Parathyroid adenoma (tissue), 2 donors: ENCODE results near the gene ITPR3.

Experiments used
- H2AFZ ChIP-seq: fragments of 300-600 bp; sonication (generic); one replicate; pipeline ENCODE4 v1.7.0; 2017; ENCODE audit warnings: antibody characterized with exemption, mild to moderate bottlenecking
- H3K27ac ChIP-seq: fragments of 300-600 bp; sonication (generic); one replicate; pipeline ENCODE4 v1.7.0; 2017
- H3K27me3 ChIP-seq: fragments of 300-600 bp; sonication (generic); one replicate; pipeline ENCODE4 v1.7.0; 2017; ENCODE audit warnings: low read length; ENCODE audit not compliant: control insufficient read depth, insufficient read depth
- H3K36me3 ChIP-seq: fragments of 300-600 bp; sonication (generic); one replicate; pipeline ENCODE4 v1.7.0; 2017; ENCODE audit warnings: low read length; ENCODE audit not compliant: control insufficient read depth, insufficient read depth
- H3K4me1 ChIP-seq: fragments of 300-600 bp; sonication (generic); one replicate; pipeline ENCODE4 v1.7.0; 2017; ENCODE audit warnings: control low read depth
- H3K4me2 ChIP-seq: fragments of 300-600 bp; sonication (generic); one replicate; pipeline ENCODE4 v1.7.0; 2017; ENCODE audit warnings: low read length
- H3K4me3 ChIP-seq: fragments of 300-600 bp; sonication (generic); one replicate; pipeline ENCODE4 v1.7.0; 2017; ENCODE audit warnings: low read depth, low read length
- H3K79me2 ChIP-seq: fragments of 300-600 bp; sonication (generic); one replicate; pipeline ENCODE4 v1.7.0; 2017; ENCODE audit warnings: control low read depth
- H3K9ac ChIP-seq: fragments of 300-600 bp; sonication (generic); one replicate; pipeline ENCODE4 v1.7.0; 2017; ENCODE audit warnings: mild to moderate bottlenecking
- H3K9me3 ChIP-seq: fragments of 300-600 bp; sonication (generic); one replicate; pipeline ENCODE4 v1.7.0; 2017; ENCODE audit warnings: low read length; ENCODE audit not compliant: control insufficient read depth
- CTCF ChIP-seq: fragments of 300-600 bp; sonication (generic); IDR thresholded peaks from one replicate; pipeline ENCODE4 v1.7.0; 2017; ENCODE audit warnings: antibody characterized with exemption, mild to moderate bottlenecking
- donor health status: primary hyperparathyroidism.

Gene ITPR3

GRCh38 chr6:33693186-33694105, 72.3 kb downstream of the ITPR3 start:
- H3K9ac ChIP-seq = no peak overlapping the region
- no peak overlapping the region for H3K4me3 ChIP-seq
- no peak overlapping the region for H3K27ac ChIP-seq
- H3K9me3 ChIP-seq = no peaks in the 10 kb centered on the region
- H2AFZ ChIP-seq = no peak overlapping the region
- no peaks in the 10 kb centered on the region for H3K27me3 ChIP-seq
- no peaks in the 10 kb centered on the region for H3K79me2 ChIP-seq
- no peaks in the 10 kb centered on the region for H3K4me1 ChIP-seq
- no peak overlapping the region for H3K4me2 ChIP-seq
- TF ChIP-seq CTCF = no peak
- no peaks in the 10 kb centered on the region for H3K36me3 ChIP-seq

- Histone ChIP-seq H2AFZ (no peak overlapping the region), H3K79me2 (no peaks in the 10 kb centered on the region), H3K4me3 (no peak overlapping the region), H3K9me3 (no peaks in the 10 kb centered on the region), H3K36me3 (no peaks in the 10 kb centered on the region), H3K4me2 (no peak overlapping the region), H3K27ac (no peak overlapping the region), H3K27me3 (no peaks in the 10 kb centered on the region), H3K4me1 (no peaks in the 10 kb centered on the region), H3K9ac (no peak overlapping the region)
- no peak for TF ChIP-seq CTCF
Observed at GRCh38 chr6:33694401-33694931, 73.3 kb downstream of the ITPR3 start.

GRCh38 chr6:33694977-33695376, 73.9 kb downstream of the ITPR3 start:
- H3K4me3 ChIP-seq = no peak overlapping the region
- no peaks in the 10 kb centered on the region for H3K4me1 ChIP-seq
- H3K9me3 ChIP-seq = no peaks in the 10 kb centered on the region
- H3K36me3 ChIP-seq = no peaks in the 10 kb centered on the region
- H2AFZ ChIP-seq = no peak overlapping the region
- no peaks in the 10 kb centered on the region for H3K79me2 ChIP-seq
- H3K9ac ChIP-seq = no peak overlapping the region
- H3K4me2 ChIP-seq = no peak overlapping the region
- H3K27me3 ChIP-seq = no peaks in the 10 kb centered on the region
- no peak overlapping the region for H3K27ac ChIP-seq
- TF ChIP-seq CTCF = no peak

GRCh38 chr6:33695451-33695887, 74.3 kb downstream of the ITPR3 start:
- Histone ChIP-seq H3K4me1 (no peaks in the 10 kb centered on the region), H3K9ac (no peak overlapping the region), H3K27me3 (no peaks in the 10 kb centered on the region), H2AFZ (no peak overlapping the region), H3K4me2 (no peak overlapping the region), H3K27ac (no peak overlapping the region), H3K9me3 (no peaks in the 10 kb centered on the region), H3K4me3 (no peak overlapping the region), H3K36me3 (no peaks in the 10 kb centered on the region), H3K79me2 (no peaks in the 10 kb centered on the region)
- no peak for TF ChIP-seq CTCF
